HCT116 (cell line): ENCODE data around the gene LCN10. TPM values are rescaled to one million over a fixed set of nuclear protein-coding genes. Genes with fewer than 3 reads are reported as not detected.

Experiments
- ATAC-seq: fragments of 200-7000 bp; cut with Tn5 transposase; 2 replicates; pipeline ENCODE4 v1.9.1; 2020; ENCODE audit warnings: mild to moderate bottlenecking, moderate library complexity
- BruUV-seq: library from RNA; stranded (reverse); fragments of 400-500 nt; replicated peaks from 2 replicates; lab custom pipeline; 2021; lab: Mats Ljungman, UMichigan
- CTCF ChIA-PET: fragments of 300-600 bp; sonication (Branson Sonifier 250); formaldehyde crosslinking; loops from one replicate; lab custom pipeline; 2021; ENCODE audit warnings: antibody characterized with exemption; lab: Charles Lee
- POLR2A ChIA-PET: fragments of 300-600, 350-600 bp; sonication (Branson Sonifier 250); formaldehyde crosslinking; loops from one replicate; lab custom pipeline; 2021; ENCODE audit warnings: antibody characterized with exemption; lab: Charles Lee
- RAD21 ChIA-PET, 2 experiments: fragments of 300-600 bp; sonication (Branson Sonifier 250); formaldehyde crosslinking; loops; one replicate each; lab custom pipeline; 2023; ENCODE audit warnings: low total read pairs in 2 of 2; ENCODE audit not compliant: uncharacterized antibody in 2 of 2, unreplicated experiment in 2 of 2, low non-redundant PET in 1 of 2; lab: Charles Lee
- DNase-seq: peaks from one replicate; pipeline ENCODE4 v3.0.0-alpha.2; 2010; ENCODE audit warnings: low read depth, low spot score
- H2AFZ ChIP-seq: fragments of 200-600 bp; shearing (Covaris generic), sonication (generic); 2 replicates; pipeline ENCODE4 v1.6.1; 2017; ENCODE audit warnings: low read depth, mixed run types, mixed read lengths, antibody characterized with exemption, low read length; ENCODE audit not compliant: poor library complexity, severe bottlenecking
- H3K27ac ChIP-seq: 2 replicates; pipeline ENCODE4 v1.5.1; 2012; ENCODE audit warnings: low read depth, low read length
- H3K27me3 ChIP-seq: fragments of 200-600 bp; sonication (generic); 2 replicates; pipeline ENCODE4 v1.6.1; 2016; ENCODE audit warnings: mixed run types, low read length, mixed read lengths; ENCODE audit not compliant: insufficient read depth
- H3K36me3 ChIP-seq, 2 experiments: fragments of 200-500 bp in 1 of 2; fragments of 200-600 bp in 1 of 2; sonication (Bioruptor generic) in 1 of 2; sonication (generic) in 1 of 2; 2 replicates each; pipeline versions ENCODE4 v1.5.1 to v1.6.1; 2014 to 2016; ENCODE audit warnings: low read length in 2 of 2, inconsistent platforms in 1 of 2, mixed read lengths in 1 of 2, mixed run types in 1 of 2; ENCODE audit not compliant: insufficient read depth in 2 of 2, control insufficient read depth in 1 of 2
- H3K4me1 ChIP-seq, 2 experiments: fragments of 200-600 bp in 1 of 2; sonication (generic) in 1 of 2; 2 replicates each; pipeline versions ENCODE4 v1.5.1 to v1.6.1; 2012 to 2017; ENCODE audit warnings: low read length in 2 of 2, inconsistent platforms in 1 of 2, mild to moderate bottlenecking in 1 of 2, mixed read lengths in 1 of 2, mixed run types in 1 of 2, moderate library complexity in 1 of 2; ENCODE audit not compliant: insufficient read depth in 2 of 2, control insufficient read depth in 1 of 2
- H3K4me2 ChIP-seq: fragments of 200-600 bp; sonication (generic); 2 replicates; pipeline ENCODE4 v1.6.1; 2017; ENCODE audit warnings: mixed run types, low read length, mixed read lengths
- H3K4me3 ChIP-seq, 2 experiments: fragments of 200-600 bp in 1 of 2; sonication (generic) in 1 of 2; replicated peaks in 1 of 2; 2 replicates each; pipeline ENCODE4 v1.5.1; 2011 to 2016; ENCODE audit warnings: low read length in 2 of 2, control low read depth in 1 of 2, low read depth in 1 of 2, mild to moderate bottlenecking in 1 of 2, mixed read lengths in 1 of 2, mixed run types in 1 of 2
- H3K79me2 ChIP-seq: fragments of 200-600 bp; sonication (generic); 2 replicates; pipeline ENCODE4 v1.6.1; 2017; ENCODE audit warnings: mild to moderate bottlenecking, mixed run types, low read length, moderate library complexity, mixed read lengths; ENCODE audit not compliant: insufficient read depth
- H3K9ac ChIP-seq: fragments of 200-600 bp; sonication (generic); 2 replicates; pipeline ENCODE4 v1.6.1; 2016; ENCODE audit warnings: low read length, mixed read lengths
- H3K9me2 ChIP-seq: fragments of 200-600 bp; sonication (generic), shearing (Covaris generic); 2 replicates; pipeline ENCODE4 v1.6.1; 2017; ENCODE audit warnings: mixed run types, mild to moderate bottlenecking, moderate library complexity; ENCODE audit not compliant: insufficient read depth
- H3K9me3 ChIP-seq, 2 experiments: fragments of 200-500 bp in 1 of 2; fragments of 200-600 bp in 1 of 2; sonication (Bioruptor generic) in 1 of 2; sonication (generic) in 1 of 2; 2 replicates each; pipeline ENCODE4 v1.6.1; 2014 to 2017; ENCODE audit warnings: low read length in 2 of 2, mixed read lengths in 2 of 2, inconsistent platforms in 1 of 2, low read depth in 1 of 2, mild to moderate bottlenecking in 1 of 2, mixed run types in 1 of 2, moderate library complexity in 1 of 2; ENCODE audit not compliant: control insufficient read depth in 1 of 2, insufficient read depth in 1 of 2
- H4K20me1 ChIP-seq: fragments of 200-600 bp; sonication (generic), shearing (Covaris generic); 2 replicates; pipeline ENCODE4 v1.6.1; 2017; ENCODE audit warnings: mixed run types, mild to moderate bottlenecking, moderate library complexity; ENCODE audit not compliant: insufficient read depth
- CBX3 ChIP-seq: IDR thresholded peaks from 2 replicates; pipeline ENCODE4 v1.6.1; 2012; ENCODE audit warnings: low read depth
- CEBPB ChIP-seq: IDR thresholded peaks from 2 replicates; pipeline ENCODE4 v1.6.1; 2012; ENCODE audit warnings: low read depth
- ELF1 ChIP-seq: IDR thresholded peaks from 2 replicates; pipeline ENCODE4 v1.6.1; 2012; ENCODE audit warnings: low read depth, borderline replicate concordance
- EZH2 ChIP-seq: fragments of 200-600 bp; sonication (generic); IDR thresholded peaks from 2 replicates; pipeline ENCODE4 v1.6.1; 2017; ENCODE audit warnings: antibody characterized with exemption, mixed run types
- JUND ChIP-seq: IDR thresholded peaks from 2 replicates; pipeline ENCODE4 v1.6.1; 2012
- MAX ChIP-seq: IDR thresholded peaks from 2 replicates; pipeline ENCODE4 v1.6.1; 2012
- POLR2A ChIP-seq: IDR thresholded peaks from 2 replicates; pipeline ENCODE4 v1.7.0; 2011; ENCODE audit warnings: borderline replicate concordance; ENCODE audit not compliant: insufficient read depth, insufficient read length; ENCODE audit errors: extremely low read depth
- RAD21 ChIP-seq: IDR thresholded peaks from 2 replicates; pipeline ENCODE4 v1.6.1; 2012; ENCODE audit warnings: low read depth, mild to moderate bottlenecking
- SIN3A ChIP-seq: IDR thresholded peaks from 2 replicates; pipeline ENCODE4 v1.6.1; 2012; ENCODE audit warnings: low read depth
- SP1 ChIP-seq: IDR thresholded peaks from 2 replicates; pipeline ENCODE4 v1.6.1; 2012; ENCODE audit warnings: low read depth
- SRF ChIP-seq: IDR thresholded peaks from 2 replicates; pipeline ENCODE4 v1.6.1; 2012; ENCODE audit warnings: low read depth
- TCF7L2 ChIP-seq: IDR thresholded peaks from 2 replicates; pipeline ENCODE4 v1.7.0; 2011; ENCODE audit warnings: borderline replicate concordance, inconsistent platforms; ENCODE audit not compliant: insufficient read depth, insufficient read length; ENCODE audit errors: extremely low read depth
- YY1 ChIP-seq: IDR thresholded peaks from 2 replicates; pipeline ENCODE4 v1.6.1; 2011; ENCODE audit warnings: low read length, low read depth, moderate library complexity, mild to moderate bottlenecking; ENCODE audit not compliant: insufficient replicate concordance; ENCODE audit errors: extremely low read depth
- ZFX ChIP-seq: fragments of 450-650 bp; IDR thresholded peaks from 2 replicates; pipeline ENCODE4 v1.6.1; 2017
- ZNF274 ChIP-seq: fragments of 200-500 bp; sonication (Bioruptor generic); IDR thresholded peaks from 2 replicates; pipeline ENCODE4 v1.6.1; 2014; ENCODE audit warnings: mild to moderate bottlenecking, low read depth, low read length, inconsistent platforms
- intact Hi-C: fragments of 100-400 bp; cut with micrococcal nuclease; formaldehyde crosslinking; loops from 2 replicates; pipeline ENCODE4 v1.10.0; 2022
- total RNA-seq: library from RNA; stranded (reverse); gene quantifications from one replicate; pipeline ENCODE4 v1.2.1, GENCODE V29; 2021; ENCODE audit not compliant: unreplicated experiment
- TF ChIP-seq, protein P1 (sequence below), 3 experiments: fragments of 200-600 bp in 1 of 3; sonication (generic) in 1 of 3; IDR thresholded peaks in 2 of 3; conservative IDR thresholded peaks in 1 of 3; 2 replicates each; pipeline ENCODE4 v1.5.1; 2012 to 2017; ENCODE audit warnings: low read depth in 2 of 3, low read length in 2 of 3, antibody characterized with exemption in 1 of 3, borderline replicate concordance in 1 of 3, control low read depth in 1 of 3, mild to moderate bottlenecking in 1 of 3, mixed read lengths in 1 of 3, mixed run types in 1 of 3, moderate library complexity in 1 of 3; ENCODE audit not compliant: insufficient read depth in 1 of 3
- TF ChIP-seq, protein P2 (sequence below): IDR thresholded peaks from 2 replicates; pipeline ENCODE4 v1.6.1; 2012

LCN10 gene
- total RNA-seq, 1 experiment from 2014 or later: not detected

GRCh38 chr9:136740971-136741882 is 1.5 kb downstream of the LCN10 start:
- no peaks in the 10 kb centered on the region for H3K9me2 ChIP-seq
- DNase-seq: no peak
- ChIA-PET CTCF (no interaction called here), RAD21 (no interaction called here), POLR2A (no interaction called here)
- H3K27ac ChIP-seq: no peak overlapping the region
- no peak overlapping the region for H3K9ac ChIP-seq
- no TSS peak for BruUV-seq
- intact Hi-C loops: no loop called here
- no peaks in the 10 kb centered on the region for H3K9me3 ChIP-seq
- H4K20me1 ChIP-seq: no peaks in the 10 kb centered on the region
- no peak overlapping the region for H2AFZ ChIP-seq
- no peaks in the 10 kb centered on the region for H3K36me3 ChIP-seq
- no peaks in the 10 kb centered on the region for H3K27me3 ChIP-seq
- H3K79me2 ChIP-seq: no peaks in the 10 kb centered on the region
- no peak overlapping the region for H3K4me3 ChIP-seq
- TF ChIP-seq CEBPB (no peak), RAD21 (no peak), ZFX (no peak), CBX3 (no peak), ELF1 (no peak), TCF7L2 (no peak), POLR2A (no peak), SP1 (no peak), SIN3A (no peak), ZNF274 (no peak), YY1 (no peak), JUND (no peak), MAX (no peak), SRF (no peak), EZH2 (no peak)
- TF ChIP-seq, protein P1, sequence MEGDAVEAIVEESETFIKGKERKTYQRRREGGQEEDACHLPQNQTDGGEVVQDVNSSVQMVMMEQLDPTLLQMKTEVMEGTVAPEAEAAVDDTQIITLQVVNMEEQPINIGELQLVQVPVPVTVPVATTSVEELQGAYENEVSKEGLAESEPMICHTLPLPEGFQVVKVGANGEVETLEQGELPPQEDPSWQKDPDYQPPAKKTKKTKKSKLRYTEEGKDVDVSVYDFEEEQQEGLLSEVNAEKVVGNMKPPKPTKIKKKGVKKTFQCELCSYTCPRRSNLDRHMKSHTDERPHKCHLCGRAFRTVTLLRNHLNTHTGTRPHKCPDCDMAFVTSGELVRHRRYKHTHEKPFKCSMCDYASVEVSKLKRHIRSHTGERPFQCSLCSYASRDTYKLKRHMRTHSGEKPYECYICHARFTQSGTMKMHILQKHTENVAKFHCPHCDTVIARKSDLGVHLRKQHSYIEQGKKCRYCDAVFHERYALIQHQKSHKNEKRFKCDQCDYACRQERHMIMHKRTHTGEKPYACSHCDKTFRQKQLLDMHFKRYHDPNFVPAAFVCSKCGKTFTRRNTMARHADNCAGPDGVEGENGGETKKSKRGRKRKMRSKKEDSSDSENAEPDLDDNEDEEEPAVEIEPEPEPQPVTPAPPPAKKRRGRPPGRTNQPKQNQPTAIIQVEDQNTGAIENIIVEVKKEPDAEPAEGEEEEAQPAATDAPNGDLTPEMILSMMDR (IDR thresholded peaks at IDR 0.05 in 2 of 3, conservative IDR thresholded peaks at IDR 0.05 in 1 of 3; ENCODE audit: borderline replicate concordance in 1 of 3, insufficient read depth in 1 of 3, low read depth in 2 of 3, low read length in 2 of 3): no peak
- TF ChIP-seq, protein P2, sequence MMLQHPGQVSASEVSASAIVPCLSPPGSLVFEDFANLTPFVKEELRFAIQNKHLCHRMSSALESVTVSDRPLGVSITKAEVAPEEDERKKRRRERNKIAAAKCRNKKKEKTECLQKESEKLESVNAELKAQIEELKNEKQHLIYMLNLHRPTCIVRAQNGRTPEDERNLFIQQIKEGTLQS: no peak
- no peak overlapping the region for H3K4me2 ChIP-seq
- H3K4me1 ChIP-seq: no peaks in the 10 kb centered on the region
- no peak for ATAC-seq
